ENCODE results near the gene INTS11. TPM values are rescaled to one million over a fixed set of nuclear protein-coding genes. Genes with fewer than 3 reads are reported as not detected.

Gene INTS11
- total and polyA plus RNA-seq, 9 of the 15 experiments (the other 6 are each of a cell fraction or from before 2014, with no cell fraction given): 3.6 to 183 (median 110) TPM

DNA sequence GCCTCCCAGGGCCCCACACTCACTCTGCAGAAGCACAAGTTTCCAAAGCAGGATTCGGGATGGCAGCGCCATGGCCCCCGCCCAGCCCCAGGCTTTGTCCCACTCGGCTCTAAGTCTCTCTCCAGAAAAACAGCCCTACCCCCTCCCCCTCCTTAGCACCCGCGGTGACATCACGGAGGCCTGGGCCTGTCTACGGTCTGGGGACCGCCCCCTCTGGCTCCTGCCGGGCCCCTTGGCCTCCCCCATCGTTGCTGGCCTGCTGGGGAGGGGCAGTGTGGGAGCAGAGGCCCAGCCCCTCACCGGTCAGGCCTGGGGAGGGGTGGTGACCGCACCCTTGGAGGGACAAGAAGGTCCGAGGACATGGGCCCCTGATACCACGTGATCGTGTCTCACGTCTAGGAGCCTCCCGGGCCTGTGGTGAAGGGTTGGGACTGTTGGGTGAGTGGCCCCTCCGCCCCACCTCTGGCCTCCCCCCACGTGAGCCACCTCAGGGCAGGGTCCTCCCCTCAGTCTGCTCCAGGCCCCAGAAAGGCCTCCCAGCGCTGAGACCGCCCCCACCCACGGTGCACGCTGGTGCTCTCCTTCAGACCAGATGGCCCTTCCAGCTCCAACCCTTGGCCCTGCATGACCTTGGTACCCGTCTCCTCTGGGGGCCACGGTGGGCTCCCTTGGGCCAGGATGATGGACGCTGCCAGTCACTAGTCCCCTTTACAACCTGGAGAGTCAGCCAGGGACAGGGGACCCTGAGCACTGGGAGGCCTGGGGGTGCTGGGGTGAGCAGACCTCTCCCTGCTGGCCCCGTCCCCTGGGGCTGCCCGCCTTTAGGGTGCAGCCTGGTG is 34.2 kb upstream of the INTS11 start, which contains the start of gene MXRA8 (continued):
- TF ChIP-seq, protein P1, sequence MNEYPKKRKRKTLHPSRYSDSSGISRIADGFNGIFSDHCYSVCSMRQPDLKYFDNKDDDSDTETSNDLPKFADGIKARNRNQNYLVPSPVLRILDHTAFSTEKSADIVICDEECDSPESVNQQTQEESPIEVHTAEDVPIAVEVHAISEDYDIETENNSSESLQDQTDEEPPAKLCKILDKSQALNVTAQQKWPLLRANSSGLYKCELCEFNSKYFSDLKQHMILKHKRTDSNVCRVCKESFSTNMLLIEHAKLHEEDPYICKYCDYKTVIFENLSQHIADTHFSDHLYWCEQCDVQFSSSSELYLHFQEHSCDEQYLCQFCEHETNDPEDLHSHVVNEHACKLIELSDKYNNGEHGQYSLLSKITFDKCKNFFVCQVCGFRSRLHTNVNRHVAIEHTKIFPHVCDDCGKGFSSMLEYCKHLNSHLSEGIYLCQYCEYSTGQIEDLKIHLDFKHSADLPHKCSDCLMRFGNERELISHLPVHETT (CRISPR knock-in tag; conservative IDR thresholded peaks at IDR 0.05 in 1 of 2, IDR thresholded peaks at IDR 0.05 in 1 of 2): 0 out of 4 replicates have a peak, but pooled peaks of 1 of the 2 experiments have one; percentile 46
- TF ChIP-seq TBL1XR1 (IDR thresholded peaks at IDR 0.05; ENCODE audit: low read length in 2 of 2) (no peak), SUPT5H (IDR thresholded peaks at IDR 0.05) (peak; percentile 42; the same call in 1 of the 2 replicates), SP2 (IDR thresholded peaks at IDR 0.05; ENCODE audit: extremely low read depth, low read depth, low read length, poor library complexity, severe bottlenecking) (no peak), SMAD2 (IDR thresholded peaks at IDR 0.05; ENCODE audit: low read depth, low read length) (no peak), MEF2A (IDR thresholded peaks at IDR 0.05; ENCODE audit: control insufficient read depth, low read depth, low read length) (no peak), ZNF280B (CRISPR knock-in tag; IDR thresholded peaks at IDR 0.05) (no peak), HOXB6 (CRISPR knock-in tag; IDR thresholded peaks at IDR 0.05; ENCODE audit: borderline replicate concordance) (no peak), ZNF57 (CRISPR knock-in tag; IDR thresholded peaks at IDR 0.05) (no peak), TOE1 (IDR thresholded peaks at IDR 0.05; ENCODE audit: borderline replicate concordance) (peak; percentile 97), TOE1 (CRISPR knock-in tag; IDR thresholded peaks at IDR 0.05; ENCODE audit: borderline replicate concordance, low read depth) (no peak), ZNF174 (CRISPR knock-in tag; IDR thresholded peaks at IDR 0.05) (no peak), ZNF134 (CRISPR knock-in tag; conservative IDR thresholded peaks at IDR 0.05) (no peak), MCM7 (IDR thresholded peaks at IDR 0.05) (no peak), SIN3B (IDR thresholded peaks at IDR 0.05; ENCODE audit: low read depth) (no peak), ZNF561 (CRISPR knock-in tag; conservative IDR thresholded peaks at IDR 0.05) (no peak), IRF9 (tag; IDR thresholded peaks at IDR 0.05) (no peak), ZNF224 (CRISPR knock-in tag; IDR thresholded peaks at IDR 0.05) (no peak)
- TF ChIP-seq, protein P2, sequence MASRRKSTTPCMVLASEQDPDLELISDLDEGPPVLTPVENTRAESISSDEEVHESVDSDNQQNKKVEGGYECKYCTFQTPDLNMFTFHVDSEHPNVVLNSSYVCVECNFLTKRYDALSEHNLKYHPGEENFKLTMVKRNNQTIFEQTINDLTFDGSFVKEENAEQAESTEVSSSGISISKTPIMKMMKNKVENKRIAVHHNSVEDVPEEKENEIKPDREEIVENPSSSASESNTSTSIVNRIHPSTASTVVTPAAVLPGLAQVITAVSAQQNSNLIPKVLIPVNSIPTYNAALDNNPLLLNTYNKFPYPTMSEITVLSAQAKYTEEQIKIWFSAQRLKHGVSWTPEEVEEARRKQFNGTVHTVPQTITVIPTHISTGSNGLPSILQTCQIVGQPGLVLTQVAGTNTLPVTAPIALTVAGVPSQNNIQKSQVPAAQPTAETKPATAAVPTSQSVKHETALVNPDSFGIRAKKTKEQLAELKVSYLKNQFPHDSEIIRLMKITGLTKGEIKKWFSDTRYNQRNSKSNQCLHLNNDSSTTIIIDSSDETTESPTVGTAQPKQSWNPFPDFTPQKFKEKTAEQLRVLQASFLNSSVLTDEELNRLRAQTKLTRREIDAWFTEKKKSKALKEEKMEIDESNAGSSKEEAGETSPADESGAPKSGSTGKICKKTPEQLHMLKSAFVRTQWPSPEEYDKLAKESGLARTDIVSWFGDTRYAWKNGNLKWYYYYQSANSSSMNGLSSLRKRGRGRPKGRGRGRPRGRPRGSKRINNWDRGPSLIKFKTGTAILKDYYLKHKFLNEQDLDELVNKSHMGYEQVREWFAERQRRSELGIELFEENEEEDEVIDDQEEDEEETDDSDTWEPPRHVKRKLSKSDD (conservative IDR thresholded peaks at IDR 0.05; ENCODE audit: low read length): no peak
- TF ChIP-seq, protein P3, sequence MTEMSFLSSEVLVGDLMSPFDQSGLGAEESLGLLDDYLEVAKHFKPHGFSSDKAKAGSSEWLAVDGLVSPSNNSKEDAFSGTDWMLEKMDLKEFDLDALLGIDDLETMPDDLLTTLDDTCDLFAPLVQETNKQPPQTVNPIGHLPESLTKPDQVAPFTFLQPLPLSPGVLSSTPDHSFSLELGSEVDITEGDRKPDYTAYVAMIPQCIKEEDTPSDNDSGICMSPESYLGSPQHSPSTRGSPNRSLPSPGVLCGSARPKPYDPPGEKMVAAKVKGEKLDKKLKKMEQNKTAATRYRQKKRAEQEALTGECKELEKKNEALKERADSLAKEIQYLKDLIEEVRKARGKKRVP (CRISPR knock-in tag; IDR thresholded peaks at IDR 0.05): no peak

All from K562 (cell line).